ENCODE data around the gene GSTP1. TPM values are rescaled to one million over a fixed set of nuclear protein-coding genes. Genes with fewer than 3 reads are reported as not detected.

Gene GSTP1
- total and polyA plus RNA-seq, 3 donors from 2014 or later, result 117 to 211 (median 201) TPM

- no peak overlapping the region for H3K27ac ChIP-seq
- WGBS, 2 donors, result 86 to 87% methylated on average over 8 to 19 of the region's 22 CpGs
- H3K27me3 ChIP-seq, result no peaks in the 10 kb centered on the region
- H3K9me3 ChIP-seq, result no peaks in the 10 kb centered on the region
- no peaks in the 10 kb centered on the region for H3K36me3 ChIP-seq (ENCODE audit: low read depth, missing control alignments)
- no peak for DNase-seq
- no peak overlapping the region for H3K4me3 ChIP-seq
- intact Hi-C loops (cut with DNase I; ENCODE audit: low total_unique reads), result no loop called here
- TF ChIP-seq CTCF (IDR thresholded peaks at IDR 0.05) (no peak), POLR2A (IDR thresholded peaks at IDR 0.05) (no peak)
- H3K4me1 ChIP-seq, result peaks cover 5% of the 10 kb centered on the region
Observed at GRCh38 chr11:67633758-67634365, 50.2 kb downstream of the GSTP1 start.

GRCh38 chr11:67634366-67635230 is 51.0 kb downstream of the GSTP1 start:
- 77 to 89% methylated on average over 13 to 20 of the region's 20 CpGs for WGBS, 2 donors
- intact Hi-C loops (cut with DNase I; ENCODE audit: low total_unique reads), result no loop called here
- H3K27ac ChIP-seq, result no peak overlapping the region

GRCh38 chr11:67635231-67635521 is 51.6 kb downstream of the GSTP1 start:
- Histone ChIP-seq H3K4me3 (no peak overlapping the region), H3K4me1 (peaks cover 5% of the 10 kb centered on the region), H3K36me3 (ENCODE audit: low read depth, missing control alignments) (no peaks in the 10 kb centered on the region), H3K9me3 (no peaks in the 10 kb centered on the region), H3K27ac (no peak overlapping the region), H3K27me3 (no peaks in the 10 kb centered on the region)
- intact Hi-C loops (cut with DNase I; ENCODE audit: low total_unique reads), result no loop called here
- TF ChIP-seq CTCF (IDR thresholded peaks at IDR 0.05) (no peak), POLR2A (IDR thresholded peaks at IDR 0.05) (no peak)
- WGBS, 2 donors, result 73 to 86% methylated on average over 3 to 4 of the region's 4 CpGs
- no peak for DNase-seq

More at GRCh38 chr11:67634366-67635230, 51.0 kb downstream of the GSTP1 start:
- Histone ChIP-seq H3K36me3 (ENCODE audit: low read depth, missing control alignments) (no peaks in the 10 kb centered on the region), H3K9me3 (no peaks in the 10 kb centered on the region), H3K4me3 (no peak overlapping the region), H3K27me3 (no peaks in the 10 kb centered on the region), H3K4me1 (peaks cover 5% of the 10 kb centered on the region)
- no peak for TF ChIP-seq CTCF (IDR thresholded peaks at IDR 0.05)
- TF ChIP-seq POLR2A (IDR thresholded peaks at IDR 0.05), result no peak
- no peak for DNase-seq

Small RNA genes within 50 kb of the gene (small RNA-seq; reads per million reads assigned to genes)
- gene AP003385.3, result 0 reads per million in 2 donors

Other genes with a start within 250 kb of the GSTP1 start
- 10 to 100 TPM; 53.8 to 59.1 TPM for gene POLD4, start 230.3 kb upstream of the GSTP1 start, total RNA-seq
- 54.6 TPM for gene POLD4, start 230.3 kb upstream of the GSTP1 start, polyA plus RNA-seq (ENCODE audit: insufficient read depth, low read depth, low replicate concordance)
- 1 to 10 TPM; 3.7 to 6.8 TPM for gene CLCF1, start 210.2 kb upstream of the GSTP1 start, total RNA-seq
- 2.7 TPM for gene CLCF1, start 210.2 kb upstream of the GSTP1 start, polyA plus RNA-seq (ENCODE audit: insufficient read depth, low read depth, low replicate concordance)
- 10 to 100 TPM; 35.8 to 46.2 TPM for gene RAD9A, start 191.8 kb upstream of the GSTP1 start, total RNA-seq
- gene RAD9A, start 191.8 kb upstream of the GSTP1 start, polyA plus RNA-seq (ENCODE audit: insufficient read depth, low read depth, low replicate concordance), result 25.7 TPM
- gene PPP1CA, start 182.0 kb upstream of the GSTP1 start, total RNA-seq, result 100 to 1,000 TPM; 100 to 129 TPM
- 79.7 TPM for gene PPP1CA, start 182.0 kb upstream of the GSTP1 start, polyA plus RNA-seq (ENCODE audit: insufficient read depth, low read depth, low replicate concordance)
- gene TBC1D10C, start 179.7 kb upstream of the GSTP1 start, total RNA-seq, result 1 to 10 TPM; 1.8 to 3.8 TPM
- 3.3 TPM for gene TBC1D10C, start 179.7 kb upstream of the GSTP1 start, polyA plus RNA-seq (ENCODE audit: insufficient read depth, low read depth, low replicate concordance)
- gene CARNS1, start 168.1 kb upstream of the GSTP1 start, total RNA-seq, result 1 to 10 TPM in 1 of 2 donors, under 1 TPM in 1; 0.74 to 1.3 TPM
- 1.6 TPM for gene CARNS1, start 168.1 kb upstream of the GSTP1 start, polyA plus RNA-seq (ENCODE audit: insufficient read depth, low read depth, low replicate concordance)
- 10 to 100 TPM; 46.5 to 47.4 TPM for gene RPS6KB2, start 155.3 kb upstream of the GSTP1 start, total RNA-seq
- gene RPS6KB2, start 155.3 kb upstream of the GSTP1 start, polyA plus RNA-seq (ENCODE audit: insufficient read depth, low read depth, low replicate concordance), result 30.1 TPM
- 1 to 10 TPM; 3.1 to 5.2 TPM for gene PTPRCAP, start 146.1 kb upstream of the GSTP1 start, total RNA-seq
- gene PTPRCAP, start 146.1 kb upstream of the GSTP1 start, polyA plus RNA-seq (ENCODE audit: insufficient read depth, low read depth, low replicate concordance), result 5.6 TPM
- gene CORO1B, start 140.3 kb upstream of the GSTP1 start, total RNA-seq, result 10 to 100 TPM; 34.6 to 48.6 TPM
- gene CORO1B, start 140.3 kb upstream of the GSTP1 start, polyA plus RNA-seq (ENCODE audit: insufficient read depth, low read depth, low replicate concordance), result 34.3 TPM
- gene GPR152, start 131.1 kb upstream of the GSTP1 start, total RNA-seq, result not detected
- gene GPR152, start 131.1 kb upstream of the GSTP1 start, polyA plus RNA-seq (ENCODE audit: insufficient read depth, low read depth, low replicate concordance), result not detected
- 1 to 10 TPM in 1 of 2 donors, under 1 TPM in 1; 0.87 to 1.2 TPM for gene CABP4, start 128.5 kb upstream of the GSTP1 start, total RNA-seq
- 0.98 TPM for gene CABP4, start 128.5 kb upstream of the GSTP1 start, polyA plus RNA-seq (ENCODE audit: insufficient read depth, low read depth, low replicate concordance)
- 100 to 1,000 TPM; 126 to 149 TPM for gene TMEM134, start 114.6 kb upstream of the GSTP1 start, total RNA-seq
- 97.5 TPM for gene TMEM134, start 114.6 kb upstream of the GSTP1 start, polyA plus RNA-seq (ENCODE audit: insufficient read depth, low read depth, low replicate concordance)
- 10 to 100 TPM; 34.6 to 61.7 TPM for gene AIP, start 100.8 kb upstream of the GSTP1 start, total RNA-seq
- gene AIP, start 100.8 kb upstream of the GSTP1 start, polyA plus RNA-seq (ENCODE audit: insufficient read depth, low read depth, low replicate concordance), result 60.7 TPM
- 10 to 100 TPM; 15.5 to 23.5 TPM for gene PITPNM1, start 78.4 kb upstream of the GSTP1 start, total RNA-seq
- 19.6 TPM for gene PITPNM1, start 78.4 kb upstream of the GSTP1 start, polyA plus RNA-seq (ENCODE audit: insufficient read depth, low read depth, low replicate concordance)
- gene CDK2AP2, start 75.7 kb upstream of the GSTP1 start, total RNA-seq, result 10 to 100 TPM; 26.4 to 38.0 TPM
- gene CDK2AP2, start 75.7 kb upstream of the GSTP1 start, polyA plus RNA-seq (ENCODE audit: insufficient read depth, low read depth, low replicate concordance), result 20.9 TPM
- gene CABP2, start 60.4 kb upstream of the GSTP1 start, total RNA-seq, result not detected
- gene CABP2, start 60.4 kb upstream of the GSTP1 start, polyA plus RNA-seq (ENCODE audit: insufficient read depth, low read depth, low replicate concordance), result not detected
- gene NDUFV1, start 23.1 kb downstream of the GSTP1 start, total RNA-seq, result 100 to 1,000 TPM; 312 to 369 TPM
- 187 TPM for gene NDUFV1, start 23.1 kb downstream of the GSTP1 start, polyA plus RNA-seq (ENCODE audit: insufficient read depth, low read depth, low replicate concordance)
- 1 to 10 TPM; 6.2 to 7.0 TPM for gene NUDT8, start 46.1 kb downstream of the GSTP1 start, total RNA-seq
- gene NUDT8, start 46.1 kb downstream of the GSTP1 start, polyA plus RNA-seq (ENCODE audit: insufficient read depth, low read depth, low replicate concordance), result 4.0 TPM
- gene TBX10, start 56.0 kb downstream of the GSTP1 start, total RNA-seq, result under 1 TPM in 1 of 2 donors, not detected in 1; 0.50 TPM
- gene TBX10, start 56.0 kb downstream of the GSTP1 start, polyA plus RNA-seq (ENCODE audit: insufficient read depth, low read depth, low replicate concordance), result not detected
- gene ACY3, start 66.9 kb downstream of the GSTP1 start, total RNA-seq, result under 1 TPM in 1 of 2 donors, not detected in 1; 0.50 TPM
- gene ACY3, start 66.9 kb downstream of the GSTP1 start, polyA plus RNA-seq (ENCODE audit: insufficient read depth, low read depth, low replicate concordance), result 0.66 TPM
- gene ALDH3B2, start 90.8 kb downstream of the GSTP1 start, total RNA-seq, result under 1 TPM in 1 of 2 donors, not detected in 1; 0.19 TPM
- gene ALDH3B2, start 90.8 kb downstream of the GSTP1 start, polyA plus RNA-seq (ENCODE audit: insufficient read depth, low read depth, low replicate concordance), result not detected

Data from testis (tissue), 3 donors.